NCI-H2196 treated with DMSO at 0.1 percent for 48 hours (cell line): ENCODE data around the gene RGS7BP.

Experiments
- DNase-seq: peaks from one replicate; lab custom pipeline; 2025; ENCODE audit not compliant: unreplicated experiment; lab: John Stamatoyannopoulos, UW

RGS7BP gene

GRCh38 chr5:64505769-64506566 lies at the start of gene RGS7BP:
TSS of gene RGS7BP (plus strand) at chr5:64506015. CDS start at chr5:64506625, 610 bp downstream.
- DNase-seq, result no peak

GRCh38 chr5:64457846-64458245 lies 48.0 kb upstream of the RGS7BP start:
- no peak for DNase-seq

- no peak for DNase-seq
These were observed 46.9 kb upstream of the RGS7BP start for GRCh38 chr5:64458948-64459347.

- DNase-seq, result no peak
These were observed 43.4 kb upstream of the RGS7BP start for GRCh38 chr5:64462391-64462790.

- DNase-seq, result no peak
These were observed 19.7 kb upstream of the RGS7BP start for GRCh38 chr5:64486163-64486562.

GRCh38 chr5:64487283-64487682 lies 18.5 kb upstream of the RGS7BP start:
- no peak for DNase-seq

- no peak for DNase-seq
These were observed 16.0 kb upstream of the RGS7BP start for GRCh38 chr5:64489857-64490256.

GRCh38 chr5:64497386-64497785 lies 8.4 kb upstream of the RGS7BP start:
- no peak for DNase-seq

- DNase-seq, result no peak
These were observed 3.6 kb upstream of the RGS7BP start for GRCh38 chr5:64502196-64502595.

- DNase-seq, result no peak
These were observed 900 bp downstream of the RGS7BP start for GRCh38 chr5:64506567-64507263.

- no peak for DNase-seq
These were observed 1.4 kb downstream of the RGS7BP start for GRCh38 chr5:64507264-64507605.

- no peak for DNase-seq
These were observed 4.0 kb downstream of the RGS7BP start for GRCh38 chr5:64509828-64510227.

GRCh38 chr5:64513492-64513891 lies 7.7 kb downstream of the RGS7BP start:
- no peak for DNase-seq

GRCh38 chr5:64514612-64515011 lies 8.8 kb downstream of the RGS7BP start:
- no peak for DNase-seq

GRCh38 chr5:64516216-64516615 lies 10.4 kb downstream of the RGS7BP start:
- no peak for DNase-seq

- DNase-seq, result no peak
These were observed 13.0 kb downstream of the RGS7BP start for GRCh38 chr5:64518793-64519192.

- DNase-seq, result no peak
These were observed 13.4 kb downstream of the RGS7BP start for GRCh38 chr5:64519263-64519662.

GRCh38 chr5:64526734-64527439 lies 21.1 kb downstream of the RGS7BP start:
- no peak for DNase-seq

- DNase-seq, result no peak
These were observed 24.3 kb downstream of the RGS7BP start for GRCh38 chr5:64530076-64530475.

- DNase-seq, result no peak
These were observed 26.4 kb downstream of the RGS7BP start for GRCh38 chr5:64532212-64532611.

- DNase-seq, result no peak
These were observed 26.8 kb downstream of the RGS7BP start for GRCh38 chr5:64532657-64533056.

GRCh38 chr5:64534033-64534432 lies 28.2 kb downstream of the RGS7BP start:
- no peak for DNase-seq
